Colonic mucosa (tissue), 4 donors: ENCODE measurements around the gene SCN2B. TPM values are rescaled to one million over a fixed set of nuclear protein-coding genes. Genes with fewer than 3 reads are reported as not detected.

Source experiments
- DNase-seq: peaks from one replicate; pipeline ENCODE4 v3.0.0-alpha.2; 2020
- H3K27ac ChIP-seq: fragments of 200-600 bp; one replicate; pipeline ENCODE4 v1.8.0; 2021
- H3K27me3 ChIP-seq: fragments of 200-600 bp; one replicate; pipeline ENCODE4 v1.8.0; 2021
- H3K36me3 ChIP-seq: fragments of 200-600 bp; one replicate; pipeline ENCODE4 v1.8.0; 2021
- H3K4me1 ChIP-seq: fragments of 200-600 bp; one replicate; pipeline ENCODE4 v1.8.0; 2021; ENCODE audit warnings: mild to moderate bottlenecking
- H3K4me3 ChIP-seq: fragments of 200-600 bp; one replicate; pipeline ENCODE4 v1.8.0; 2021
- H3K9ac ChIP-seq, 2 donors: one replicate each; pipeline ENCODE4 v1.7.0; 2013; ENCODE audit warnings: control low read depth in 2 of 2, low read depth in 2 of 2, low read length in 2 of 2
- H3K9me3 ChIP-seq: fragments of 200-600 bp; one replicate; pipeline ENCODE4 v1.8.0; 2021
- intact Hi-C: fragments of 100-400 bp; cut with DNase I; formaldehyde crosslinking; loops from one replicate; pipeline ENCODE4 v1.14.1; 2022
- total RNA-seq, 2 donors: library from RNA; stranded (reverse); fragmentation: NEBNext Ultra II Directional in 1 of 2; extraction: Animal tissue kit (Norgen Biotek cat#: 25700) in 1 of 2; gene quantifications; one replicate each; pipeline ENCODE4 v1.2.1, GENCODE V29; 2021
- TF ChIP-seq, protein P1 (sequence below): fragments of 200-600 bp; IDR thresholded peaks from one replicate; pipeline ENCODE4 v1.8.0; 2022; ENCODE audit warnings: antibody characterized with exemption, mild to moderate bottlenecking
- donor health status: healthy.
- donor health status: DM: no; HTN: no; CAD: no.
- donor health status: DM: no; HTN: no; CAD: no.

Gene SCN2B
- total RNA-seq, 2 donors from 2014 or later: 0.12 to 0.45 TPM

DNA sequence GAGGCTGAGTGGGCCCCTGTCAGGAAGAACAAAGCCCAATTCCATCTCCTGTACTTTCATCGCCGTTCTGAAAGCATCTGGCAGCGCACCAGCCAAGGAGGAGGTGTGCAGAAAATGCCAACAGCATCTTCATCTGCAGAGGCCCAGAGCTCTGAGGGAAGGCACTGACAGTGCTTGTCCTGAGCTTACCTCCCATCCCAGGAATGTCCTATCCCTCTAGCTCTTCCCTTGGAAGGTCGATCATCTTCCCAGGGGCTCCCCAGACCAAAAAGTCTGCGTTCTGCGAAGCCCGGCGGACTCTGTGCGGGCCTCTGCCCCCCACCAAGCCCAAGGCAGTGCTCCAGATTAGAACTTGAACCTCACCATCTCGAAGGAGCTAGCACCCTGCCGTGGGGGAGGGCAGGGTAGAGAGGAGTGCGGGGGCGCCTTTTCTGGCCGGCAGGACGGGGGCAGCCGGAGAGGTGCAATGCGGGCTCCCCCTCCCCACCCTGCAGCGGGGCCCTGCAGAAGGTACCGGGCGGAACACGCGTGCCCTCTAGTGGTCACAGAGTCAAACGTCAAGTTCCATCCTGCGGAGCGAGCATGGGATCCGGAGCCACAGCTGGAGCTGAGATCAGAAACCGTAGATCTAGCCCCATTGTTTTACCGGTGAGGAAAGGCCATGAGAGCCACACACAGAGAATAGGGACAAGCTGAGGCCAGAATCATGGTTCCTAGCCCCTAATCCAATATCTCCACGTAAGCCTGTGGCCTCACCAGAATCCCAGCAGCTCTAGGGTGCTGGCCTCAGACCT lies 5.0 kb downstream of the SCN2B start:
- peak; percentile 73 for DNase-seq
- Histone ChIP-seq H3K9me3 (no peaks in the 10 kb centered on the region), H3K27me3 (no peaks in the 10 kb centered on the region), H3K36me3 (no peaks in the 10 kb centered on the region), H3K27ac (no peak overlapping the region), H3K4me1 (no peaks in the 10 kb centered on the region), H3K9ac (no peak overlapping the region), H3K4me3 (no peak overlapping the region)
- TF ChIP-seq, protein P1, sequence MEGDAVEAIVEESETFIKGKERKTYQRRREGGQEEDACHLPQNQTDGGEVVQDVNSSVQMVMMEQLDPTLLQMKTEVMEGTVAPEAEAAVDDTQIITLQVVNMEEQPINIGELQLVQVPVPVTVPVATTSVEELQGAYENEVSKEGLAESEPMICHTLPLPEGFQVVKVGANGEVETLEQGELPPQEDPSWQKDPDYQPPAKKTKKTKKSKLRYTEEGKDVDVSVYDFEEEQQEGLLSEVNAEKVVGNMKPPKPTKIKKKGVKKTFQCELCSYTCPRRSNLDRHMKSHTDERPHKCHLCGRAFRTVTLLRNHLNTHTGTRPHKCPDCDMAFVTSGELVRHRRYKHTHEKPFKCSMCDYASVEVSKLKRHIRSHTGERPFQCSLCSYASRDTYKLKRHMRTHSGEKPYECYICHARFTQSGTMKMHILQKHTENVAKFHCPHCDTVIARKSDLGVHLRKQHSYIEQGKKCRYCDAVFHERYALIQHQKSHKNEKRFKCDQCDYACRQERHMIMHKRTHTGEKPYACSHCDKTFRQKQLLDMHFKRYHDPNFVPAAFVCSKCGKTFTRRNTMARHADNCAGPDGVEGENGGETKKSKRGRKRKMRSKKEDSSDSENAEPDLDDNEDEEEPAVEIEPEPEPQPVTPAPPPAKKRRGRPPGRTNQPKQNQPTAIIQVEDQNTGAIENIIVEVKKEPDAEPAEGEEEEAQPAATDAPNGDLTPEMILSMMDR: peak; percentile 88
- intact Hi-C loops: loop anchor here (2.0 kb wide), 1 partner anchor 25 kb away; no protein-coding TSS in a partner anchor

DNA sequence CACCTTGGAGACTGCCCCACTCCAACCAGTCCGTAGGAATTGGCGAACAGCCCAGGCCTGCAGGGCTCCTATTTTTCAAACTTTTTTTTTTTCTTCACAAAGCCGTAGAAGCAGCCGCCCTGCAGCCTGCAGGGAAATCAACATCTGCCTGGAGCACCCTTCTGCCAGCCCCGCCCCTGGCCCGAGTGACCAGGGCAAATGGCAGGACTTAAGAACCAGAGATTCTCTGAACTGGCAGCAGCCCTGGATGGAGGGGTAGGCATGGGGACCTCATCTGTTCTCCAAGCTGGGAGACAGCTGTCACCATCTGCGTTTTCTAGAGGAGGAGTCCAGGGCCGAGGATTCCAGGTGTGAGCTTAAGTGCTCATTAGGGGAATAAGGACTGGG lies 5.6 kb downstream of the SCN2B start:
- H3K9ac ChIP-seq: no peak overlapping the region
- no peaks in the 10 kb centered on the region for H3K27me3 ChIP-seq
- H3K4me1 ChIP-seq: no peaks in the 10 kb centered on the region
- H3K9me3 ChIP-seq: no peaks in the 10 kb centered on the region
- H3K36me3 ChIP-seq: no peaks in the 10 kb centered on the region
- intact Hi-C loops: loop anchor here (2.0 kb wide), 1 partner anchor 24 kb away; no protein-coding TSS in a partner anchor
- DNase-seq: no peak
- TF ChIP-seq, protein P1: no peak
- H3K27ac ChIP-seq: no peak overlapping the region
- no peak overlapping the region for H3K4me3 ChIP-seq

- Histone ChIP-seq H3K9ac (no peak overlapping the region), H3K9me3 (no peaks in the 10 kb centered on the region), H3K4me1 (no peaks in the 10 kb centered on the region), H3K27ac (no peak overlapping the region), H3K36me3 (no peaks in the 10 kb centered on the region), H3K27me3 (no peaks in the 10 kb centered on the region), H3K4me3 (no peak overlapping the region)
- TF ChIP-seq, protein P1: no peak
- no peak for DNase-seq
- intact Hi-C loops: loop anchor here (2.0 kb wide), 1 partner anchor 23 kb away; no protein-coding TSS in a partner anchor
These were observed 6.2 kb downstream of the SCN2B start for GRCh38 chr11:118170231-118170630.

DNA sequence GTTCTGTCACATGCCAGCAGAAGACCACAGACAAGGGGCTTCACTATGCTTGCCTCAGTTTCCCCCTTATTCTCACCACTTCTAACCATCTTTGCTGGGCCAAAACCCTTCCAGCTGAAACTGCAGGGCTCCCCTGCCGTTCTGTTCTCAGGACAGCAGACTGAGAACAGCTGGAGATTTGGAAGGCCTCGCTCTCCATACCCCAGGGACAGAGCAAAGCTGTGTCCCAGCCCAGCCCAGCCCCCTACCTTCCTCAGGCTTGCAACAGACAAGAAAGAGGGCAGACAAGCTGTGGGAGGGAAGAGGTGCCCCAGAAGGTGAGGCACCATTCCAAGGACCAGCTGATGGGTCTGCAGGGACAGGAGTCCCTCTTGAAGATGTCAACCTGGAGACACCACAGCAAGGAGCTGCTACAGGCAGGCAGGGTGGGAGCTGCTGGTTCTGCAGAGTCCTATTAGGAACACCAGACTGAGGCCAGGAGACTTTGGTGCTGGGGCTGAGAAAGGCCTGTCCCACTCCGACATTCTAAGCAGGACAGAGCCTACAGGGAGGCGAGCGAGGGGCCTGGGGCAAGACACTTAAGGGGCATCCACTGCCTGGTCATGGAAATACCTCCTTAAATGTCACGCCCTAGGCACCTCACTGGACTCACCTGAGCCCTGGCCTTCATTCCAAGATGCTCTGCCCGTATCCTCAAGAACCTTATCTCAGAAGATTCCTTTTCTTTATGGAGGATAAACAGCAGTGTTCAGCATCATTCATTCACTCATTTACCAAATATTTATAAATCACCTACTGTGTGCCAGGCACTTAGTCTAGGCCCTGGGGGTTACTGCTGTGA lies 6.9 kb downstream of the SCN2B start:
- H3K27me3 ChIP-seq: no peaks in the 10 kb centered on the region
- intact Hi-C loops: loop anchor here (2.0 kb wide), 1 partner anchor 23 kb away; no protein-coding TSS in a partner anchor
- no peak overlapping the region for H3K9ac ChIP-seq
- no peak overlapping the region for H3K4me3 ChIP-seq
- H3K27ac ChIP-seq: no peak overlapping the region
- no peaks in the 10 kb centered on the region for H3K4me1 ChIP-seq
- H3K9me3 ChIP-seq: no peaks in the 10 kb centered on the region
- no peaks in the 10 kb centered on the region for H3K36me3 ChIP-seq
- DNase-seq: no peak
- TF ChIP-seq, protein P1: no peak

GRCh38 chr11:118168751-118169150 lies 7.7 kb downstream of the SCN2B start:
- intact Hi-C loops: no loop called here
- Histone ChIP-seq H3K9me3 (no peaks in the 10 kb centered on the region), H3K4me1 (no peaks in the 10 kb centered on the region), H3K27me3 (no peaks in the 10 kb centered on the region), H3K9ac (no peak overlapping the region), H3K4me3 (no peak overlapping the region), H3K36me3 (no peaks in the 10 kb centered on the region), H3K27ac (no peak overlapping the region)
- DNase-seq: no peak
- TF ChIP-seq, protein P1: no peak
